NCI-H446 treated with DMSO at 0.1 percent for 48 hours (cell line): ENCODE measurements around the gene DNAJB12.
A peak's percentile ranks its signal among the peaks of the same experiment; 100 is the strongest.
"Not testable (repeated sequence)": the region's sequence is repeated elsewhere in the genome, so short reads cannot be mapped to it uniquely, and the experiment has no call there.

Source experiments
- DNase-seq: peaks from one replicate; lab custom pipeline; 2025; lab: John Stamatoyannopoulos, UW

The DNAJB12 gene

GRCh38 chr10:72354356-72355213 is at the start of gene DNAJB12:
DNAJB12 (minus strand) TSS chr10:72354919; CDS start chr10:72354897, 22 bp downstream.
- peak; percentile 79 for DNase-seq

DNA sequence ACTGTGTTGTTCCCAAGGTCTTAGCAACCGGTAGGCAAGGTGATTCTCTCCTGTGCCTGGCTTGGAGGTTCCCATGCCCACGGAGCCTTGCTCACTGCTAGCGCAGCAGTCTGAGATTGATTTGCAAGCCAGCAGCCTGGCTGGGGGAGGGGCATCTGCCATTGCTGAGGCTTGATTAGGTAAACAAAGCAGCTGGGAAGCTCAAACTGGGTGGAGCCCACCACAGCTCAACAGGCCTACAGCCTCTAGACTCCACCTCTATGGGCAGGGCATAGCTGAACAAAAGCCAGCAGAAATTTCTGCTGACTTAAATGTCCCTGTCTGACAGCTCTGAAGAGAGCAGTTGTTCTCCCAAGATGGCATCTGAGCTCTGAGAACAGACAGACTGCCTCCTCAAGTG is 40.9 kb upstream of the DNAJB12 start:
- DNase-seq = not testable (repeated sequence)

DNA sequence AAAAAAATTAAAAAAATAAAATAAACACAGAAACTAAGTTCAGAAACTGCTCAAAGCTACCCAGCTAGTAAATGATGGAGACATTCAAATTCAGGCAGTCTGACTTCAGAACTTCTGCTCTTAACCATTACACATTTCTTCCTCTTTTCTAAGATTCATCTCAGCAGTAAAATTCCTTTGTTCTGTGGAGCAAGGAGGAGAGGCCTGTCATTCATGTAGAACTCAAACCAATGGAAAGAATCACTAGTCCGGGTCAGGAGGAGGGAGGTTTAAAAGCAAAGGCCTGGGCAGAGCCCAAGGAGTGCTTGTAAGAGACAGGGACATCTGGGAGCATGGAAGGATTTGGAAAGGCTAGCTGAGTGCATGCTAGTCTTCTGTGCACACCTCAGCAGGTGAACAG is 37.9 kb upstream of the DNAJB12 start:
- no peak for DNase-seq

GRCh38 chr10:72390764-72391163 is 36.0 kb upstream of the DNAJB12 start:
- DNase-seq = no peak

DNA sequence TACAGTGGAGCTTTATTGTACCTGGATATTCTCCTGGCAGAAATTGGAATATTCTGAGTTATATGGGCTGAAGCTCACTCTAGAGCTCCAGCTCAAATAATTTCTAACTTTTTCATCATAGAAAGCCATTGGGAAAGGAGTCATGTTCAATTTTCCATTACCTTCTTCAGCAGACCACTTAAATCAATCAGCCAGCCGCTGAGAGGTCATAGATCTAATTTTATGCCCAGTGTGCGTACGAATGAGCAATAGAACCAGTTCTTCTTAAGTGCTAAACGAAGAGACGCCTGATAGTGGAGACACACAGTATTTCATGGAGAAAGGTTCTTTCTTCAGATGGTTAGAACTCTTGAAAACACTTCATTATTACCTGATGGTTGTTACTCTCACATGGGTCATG is 35.0 kb upstream of the DNAJB12 start:
- no peak for DNase-seq

- DNase-seq = no peak
Measured at GRCh38 chr10:72389014-72389413, 34.3 kb upstream of the DNAJB12 start.

DNA sequence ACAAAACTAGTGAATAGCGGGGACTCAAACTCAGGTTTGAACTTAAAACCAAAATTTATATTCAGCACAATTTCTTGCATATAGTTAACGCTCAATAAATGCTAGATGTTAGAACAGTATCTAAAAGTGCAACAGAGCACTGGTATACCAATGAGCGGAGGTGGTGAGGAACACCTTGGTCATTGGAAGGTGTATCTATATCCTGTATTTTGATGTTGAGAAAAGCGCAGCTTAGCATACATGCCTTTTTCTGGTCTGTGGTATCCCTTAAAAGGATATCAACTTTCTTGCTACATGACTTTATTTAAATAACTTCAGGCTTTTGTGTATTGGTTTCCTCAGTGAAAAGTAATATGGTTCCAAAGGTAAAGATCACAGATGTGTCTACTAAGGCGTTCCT is 33.3 kb upstream of the DNAJB12 start:
- DNase-seq = no peak

- no peak for DNase-seq
Measured at GRCh38 chr10:72386916-72387586, 32.3 kb upstream of the DNAJB12 start.

DNA sequence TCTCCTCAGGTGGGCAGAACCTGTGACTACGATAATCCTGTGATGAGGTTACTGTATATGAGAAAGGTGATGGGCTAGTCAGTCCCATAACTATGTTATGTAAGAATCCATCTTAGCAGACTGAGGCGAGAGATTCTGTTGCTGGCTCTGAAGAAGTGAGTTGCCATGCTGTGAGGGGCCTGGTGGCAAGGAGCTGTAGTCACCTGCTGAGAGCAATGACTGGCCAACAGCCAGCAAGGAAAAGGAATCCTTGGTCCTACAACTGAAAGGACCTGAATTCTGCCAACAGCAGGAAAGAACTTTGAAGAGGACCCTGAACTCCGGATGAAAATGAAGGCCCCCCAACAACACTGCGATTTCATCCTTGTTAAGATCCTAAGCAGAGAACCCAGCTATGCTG is 31.0 kb upstream of the DNAJB12 start:
- DNase-seq = no peak

- not testable (repeated sequence) for DNase-seq
Measured at GRCh38 chr10:72384982-72385381, 30.3 kb upstream of the DNAJB12 start.

GRCh38 chr10:72379776-72380175 is 25.1 kb upstream of the DNAJB12 start:
- no peak for DNase-seq

GRCh38 chr10:72379062-72379461 is 24.3 kb upstream of the DNAJB12 start:
- no peak for DNase-seq

DNA sequence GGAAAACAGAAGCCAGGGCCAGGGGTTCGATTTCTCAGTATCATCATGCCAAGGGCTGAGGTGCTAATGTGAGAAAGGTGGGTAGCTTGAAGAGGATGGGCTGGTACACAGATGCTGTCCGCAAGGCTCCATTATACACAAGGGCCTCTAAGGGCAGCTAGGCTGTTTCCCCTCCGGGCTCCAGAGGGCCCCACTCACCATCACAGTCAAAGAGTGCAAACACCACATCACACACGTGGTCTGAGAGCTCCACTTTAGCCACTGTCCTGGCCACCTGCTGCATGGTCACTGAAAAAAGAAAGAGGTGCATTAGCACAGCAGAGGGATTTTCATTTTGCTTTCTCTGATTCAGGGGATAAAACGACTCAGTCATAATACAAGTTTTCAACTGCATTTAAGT is 20.9 kb upstream of the DNAJB12 start:
- DNase-seq = no peak

GRCh38 chr10:72375173-72375572 is 20.5 kb upstream of the DNAJB12 start:
- no peak for DNase-seq

DNA sequence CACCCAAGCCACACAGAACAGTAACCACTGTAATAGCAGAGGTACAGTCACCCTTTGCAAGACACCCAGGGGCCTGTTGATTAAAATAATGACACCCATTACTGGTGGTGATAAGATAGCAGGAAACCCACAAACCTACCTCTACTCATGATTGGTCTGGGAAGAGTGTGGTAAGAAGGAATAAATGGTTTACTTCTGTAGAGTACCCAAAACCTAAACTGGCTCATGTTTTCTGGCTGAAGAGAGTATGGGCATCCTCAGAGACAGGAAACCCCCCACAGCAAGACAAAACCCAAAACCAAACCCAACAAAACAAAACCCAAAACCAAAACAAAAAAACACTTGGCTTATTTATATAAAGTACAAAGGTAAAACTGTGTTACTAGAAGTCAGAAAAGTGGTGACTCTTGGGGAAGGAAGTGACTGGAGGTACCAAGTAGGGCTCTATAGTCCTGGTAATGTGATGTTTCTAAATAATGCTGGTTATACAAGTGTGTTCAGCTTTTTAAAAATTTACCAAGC is 15.5 kb upstream of the DNAJB12 start:
- no peak for DNase-seq

DNA sequence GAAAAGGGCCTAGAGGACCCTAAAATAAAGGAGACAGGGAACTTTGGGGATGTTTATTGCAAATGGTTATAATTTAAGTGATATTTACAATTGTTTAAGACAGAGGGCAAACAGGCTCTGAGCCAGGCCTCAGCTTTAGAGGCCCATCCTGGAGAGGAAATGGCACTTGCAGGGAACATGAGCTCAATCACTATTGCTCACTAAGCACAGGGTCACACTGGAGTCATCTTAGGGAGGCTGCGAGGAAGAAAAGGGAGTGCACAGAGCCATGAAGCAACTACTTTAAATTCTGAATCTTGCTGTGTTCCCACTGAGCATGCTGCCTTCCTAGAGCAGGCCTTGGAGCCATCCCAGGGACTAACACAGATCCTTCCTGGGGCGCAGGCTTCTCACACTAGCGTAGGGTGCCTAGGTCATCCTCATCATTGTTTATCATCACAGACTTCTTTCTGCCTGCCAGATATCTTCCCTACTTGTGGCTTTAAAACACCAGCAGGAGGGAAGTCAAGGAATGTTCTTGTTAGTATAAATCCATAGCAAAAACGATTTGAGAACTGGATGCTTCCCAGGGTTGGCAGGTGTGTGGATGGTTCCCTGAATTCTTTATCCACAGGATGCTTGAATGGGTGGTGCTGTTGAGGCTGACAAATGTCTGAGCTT is 12.7 kb upstream of the DNAJB12 start:
- DNase-seq = no peak

DNA sequence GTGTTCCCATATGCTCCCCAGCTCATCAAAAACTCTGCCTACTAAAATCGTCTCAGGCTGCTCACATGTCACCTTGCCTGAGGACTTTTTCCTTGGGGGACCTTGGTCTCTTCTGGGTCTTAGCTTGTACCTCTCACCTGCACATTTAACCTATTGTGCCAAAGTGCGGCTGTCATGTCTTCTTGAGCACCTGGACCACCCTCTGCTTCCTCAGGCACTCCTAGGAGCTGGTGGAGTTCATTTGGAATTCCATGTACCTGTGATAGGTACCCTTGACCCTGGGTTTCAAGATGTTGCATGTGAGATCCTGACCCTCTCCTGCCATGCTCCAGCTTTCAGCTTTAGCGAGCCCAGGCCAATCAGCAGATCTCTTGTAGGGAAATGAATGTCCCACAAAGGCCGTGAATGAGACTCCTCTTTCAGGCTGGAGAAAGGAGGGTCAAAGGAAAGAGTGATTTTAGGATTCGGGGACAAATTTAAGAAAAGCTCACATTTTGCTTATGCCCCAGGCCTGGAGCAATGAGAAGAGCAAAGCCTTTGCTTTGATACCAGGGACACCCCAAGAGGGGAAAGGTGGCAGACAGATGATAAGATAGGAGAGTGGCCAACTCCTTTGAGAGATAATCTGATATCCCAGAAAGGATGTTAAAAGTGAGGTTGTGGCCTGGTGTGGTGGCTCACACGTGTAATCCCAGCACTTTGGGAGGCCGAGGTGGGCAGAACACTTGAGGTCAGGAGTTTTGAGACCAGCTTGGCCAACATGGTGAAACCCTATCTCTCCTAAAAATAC is 10.6 kb upstream of the DNAJB12 start:
- no peak for DNase-seq

GRCh38 chr10:72364239-72364777 is 9.6 kb upstream of the DNAJB12 start:
- DNase-seq = peak; percentile 31

DNA sequence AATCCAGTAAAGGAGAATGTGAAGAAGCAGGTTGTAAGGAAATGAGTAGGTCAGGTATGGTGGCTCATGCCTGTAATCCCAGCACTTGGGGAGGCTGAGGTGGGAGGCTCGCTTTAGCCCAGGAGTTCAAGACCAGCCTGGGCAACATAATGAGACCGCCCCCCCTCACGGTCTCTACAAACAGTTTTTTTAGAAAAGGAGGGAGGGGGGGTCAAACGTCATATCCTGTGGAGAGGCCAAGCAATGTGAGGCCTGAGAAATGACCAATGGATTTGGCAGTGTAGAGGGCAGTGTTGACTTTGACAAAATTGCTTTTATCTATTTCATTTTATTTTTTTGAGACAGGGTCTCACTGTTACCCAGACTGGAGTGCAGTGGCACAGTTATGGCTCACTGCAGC is 2.3 kb upstream of the DNAJB12 start:
- no peak for DNase-seq

- no peak for DNase-seq
Measured at GRCh38 chr10:72356115-72356514, 1.4 kb upstream of the DNAJB12 start.

DNA sequence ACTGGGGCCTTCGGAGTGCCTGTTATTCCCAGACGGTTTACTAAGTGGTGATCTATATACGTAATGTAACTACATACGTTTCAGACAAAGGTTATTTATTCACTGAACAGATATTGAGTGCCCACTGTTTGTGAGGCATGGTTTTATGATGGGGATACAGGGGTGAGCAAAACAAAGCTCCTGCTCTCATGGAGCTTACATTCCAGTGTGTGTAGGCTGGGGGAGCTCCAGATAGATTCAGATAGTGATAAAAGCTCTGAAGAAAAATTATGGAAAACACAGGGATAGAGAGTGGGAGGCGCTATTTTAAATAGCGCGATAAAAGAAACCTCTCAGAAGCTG is 466 bp upstream of the DNAJB12 start:
- DNase-seq = no peak

DNA sequence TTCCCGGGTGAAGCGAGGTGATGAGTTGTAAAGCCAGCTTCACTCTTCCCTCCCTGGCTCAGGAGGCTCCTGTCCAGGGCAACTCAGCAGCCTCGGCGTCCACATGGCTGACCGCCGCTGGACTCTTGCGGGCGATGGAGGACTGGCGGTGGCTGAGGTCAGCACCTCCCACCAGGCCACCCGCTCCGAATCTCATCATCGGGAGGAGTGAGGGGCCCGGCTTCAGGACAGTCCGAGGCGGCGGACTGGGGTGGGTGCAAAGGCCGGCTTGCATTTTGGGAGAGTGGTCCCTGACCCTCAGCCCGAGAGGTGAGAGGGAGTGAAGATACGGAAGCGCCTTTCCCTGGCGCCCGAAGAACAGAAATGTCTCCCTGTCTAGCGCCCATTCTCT is 759 bp downstream of the DNAJB12 start:
- no peak for DNase-seq
